Kidney glomerular epithelial cell (primary cell): ENCODE results near the gene PRICKLE1.
A peak's percentile ranks its signal among the peaks of the same experiment; 100 is the strongest.

Source experiments
- DNase-seq: peaks from one replicate; lab custom pipeline; 2025; lab: John Stamatoyannopoulos, UW

PRICKLE1 gene

DNA sequence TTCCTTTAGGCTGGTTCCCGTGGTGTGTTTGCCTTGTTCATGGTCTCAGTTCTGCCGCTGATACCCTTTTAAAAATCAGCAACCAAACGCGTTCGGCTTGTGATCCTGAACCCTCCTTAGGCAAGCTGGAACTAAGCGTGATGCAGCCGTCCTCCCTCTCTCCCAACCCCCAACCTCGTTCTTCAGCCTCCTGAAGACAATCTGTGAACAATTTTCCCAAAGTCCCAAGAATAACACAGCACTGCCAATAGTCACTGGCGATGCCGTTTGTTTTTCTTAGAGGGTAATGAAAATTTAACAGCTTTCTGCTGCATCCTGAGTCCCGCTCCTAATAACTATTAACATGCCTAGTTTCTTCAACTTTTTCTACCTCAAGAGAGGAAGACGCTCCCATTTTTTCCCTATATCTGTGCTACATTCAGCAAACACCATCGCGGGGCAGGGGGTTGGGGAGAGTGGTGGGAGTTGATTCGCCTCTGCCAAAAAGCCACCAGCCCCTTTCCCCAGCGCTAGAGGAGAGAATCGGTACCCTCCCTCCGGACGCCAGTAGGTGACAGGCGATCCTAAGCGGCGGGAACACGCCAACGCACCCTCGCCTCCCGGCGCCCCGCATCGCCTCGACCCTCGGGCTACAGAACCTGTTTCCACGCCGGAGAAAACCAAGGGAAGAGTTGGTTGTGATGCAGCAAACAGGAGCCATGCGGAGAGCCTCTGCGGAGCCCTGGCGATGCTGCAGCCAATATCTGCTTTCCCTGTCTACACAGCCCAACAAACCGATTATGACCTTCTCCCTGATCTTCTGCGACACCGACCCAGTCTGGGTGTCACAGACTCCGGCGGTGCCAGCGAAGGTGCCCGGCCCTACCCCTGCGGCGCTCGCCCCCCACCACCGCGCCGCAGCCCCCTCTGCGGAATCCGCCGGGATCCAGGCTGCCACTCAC, 752 bp downstream of the PRICKLE1 start:
- DNase-seq: no peak

- DNase-seq: no peak
Observed at GRCh38 chr12:42587601-42588523, 1.7 kb downstream of the PRICKLE1 start.

DNA sequence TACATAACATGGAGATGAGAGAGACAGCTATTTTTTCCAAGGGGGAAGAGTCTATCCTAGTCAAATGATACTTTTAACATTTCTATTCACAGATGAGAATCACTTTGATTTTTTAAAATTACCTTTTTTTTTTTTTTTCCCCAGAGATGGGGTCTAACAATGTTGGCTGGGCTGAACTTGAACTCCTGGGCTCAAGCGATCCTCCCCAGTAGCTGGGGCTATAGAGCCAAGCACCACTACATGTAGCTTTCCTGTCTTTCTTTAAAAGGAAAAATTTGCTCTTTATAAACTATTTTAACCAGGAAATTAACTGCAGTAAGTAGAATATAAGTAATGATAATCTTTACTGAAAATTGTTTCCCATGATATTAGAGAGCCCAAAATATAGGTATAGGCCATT, 3.3 kb downstream of the PRICKLE1 start:
- DNase-seq: no peak

DNA sequence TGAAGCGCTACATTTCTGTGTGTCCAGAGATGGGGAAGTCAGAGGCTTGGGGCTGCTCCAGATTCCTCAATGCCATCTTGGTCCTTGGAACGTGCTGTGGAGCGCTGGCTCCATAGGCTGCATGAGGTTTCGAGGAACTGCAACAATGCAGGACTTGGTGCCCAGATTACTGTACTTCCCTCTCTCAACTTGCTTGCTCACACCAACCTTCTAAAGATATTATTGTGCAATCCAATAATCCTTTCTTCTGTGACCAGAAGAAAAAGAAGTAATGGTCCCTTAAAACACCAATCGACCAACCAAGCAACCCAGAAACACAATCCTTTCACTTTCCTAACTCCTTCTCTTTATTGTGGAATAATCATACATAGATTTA, 3.7 kb downstream of the PRICKLE1 start:
- DNase-seq: no peak

- DNase-seq: no peak
Observed at GRCh38 chr12:42585154-42585840, 4.2 kb downstream of the PRICKLE1 start.

GRCh38 chr12:42584651-42585111, 4.9 kb downstream of the PRICKLE1 start:
- no peak for DNase-seq

- DNase-seq: no peak
Observed at GRCh38 chr12:42583016-42583415, 6.5 kb downstream of the PRICKLE1 start.

DNA sequence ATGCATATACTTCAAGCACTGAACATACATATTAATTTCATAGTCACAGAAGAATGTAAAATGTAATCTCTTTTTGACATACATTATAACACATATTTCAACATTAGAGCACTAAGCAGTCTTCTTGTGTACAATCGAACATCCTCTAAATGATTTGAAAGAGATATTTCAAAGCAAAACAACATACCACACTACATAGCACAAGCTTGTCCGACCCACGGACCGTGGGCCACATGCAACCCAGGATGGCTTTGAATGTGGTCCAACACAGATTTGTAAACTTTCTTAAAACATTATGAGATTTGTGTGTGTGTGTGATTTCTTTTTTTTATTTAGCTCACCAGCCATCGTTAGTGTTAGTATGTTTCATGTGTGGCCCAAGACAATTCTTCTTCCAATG, 7.0 kb downstream of the PRICKLE1 start:
- DNase-seq: no peak

DNA sequence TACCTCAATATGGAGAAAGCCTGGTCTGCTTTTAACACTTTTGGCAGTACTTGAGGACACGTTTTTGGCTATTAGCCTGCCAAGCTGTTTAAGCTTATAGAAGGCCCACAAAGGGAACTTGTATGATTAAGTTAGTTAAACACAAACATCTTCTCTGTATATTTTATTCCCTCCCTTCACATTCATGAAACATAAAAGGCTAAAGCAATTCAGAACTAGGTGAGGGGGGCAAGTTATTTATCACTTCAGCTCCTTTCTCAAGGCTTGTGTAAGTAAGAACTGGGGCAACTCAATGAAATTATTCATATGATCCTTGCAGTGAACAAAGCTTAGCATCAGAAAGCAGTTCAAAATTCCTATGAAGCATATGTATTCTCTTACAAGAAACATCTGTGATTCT, 7.5 kb downstream of the PRICKLE1 start:
- no peak for DNase-seq

DNA sequence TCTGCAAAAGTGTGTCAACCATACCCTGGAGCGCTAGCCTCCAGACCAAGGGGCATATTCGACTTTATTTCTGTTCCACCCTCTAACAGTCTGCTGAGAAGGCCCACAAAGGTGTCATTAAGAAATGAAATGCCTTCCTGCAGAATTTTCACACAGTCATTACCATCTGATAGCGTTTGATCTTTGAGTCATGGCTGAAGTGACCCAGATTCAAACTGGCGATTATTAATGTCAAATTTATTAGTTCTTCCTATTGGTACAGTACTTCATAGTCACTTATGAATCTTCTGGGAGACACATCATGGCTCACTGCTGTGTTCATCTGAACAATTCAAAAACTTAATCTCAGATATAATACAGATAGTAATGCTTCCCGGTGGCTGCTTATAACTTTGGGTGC, 13.2 kb downstream of the PRICKLE1 start:
- no peak for DNase-seq

DNA sequence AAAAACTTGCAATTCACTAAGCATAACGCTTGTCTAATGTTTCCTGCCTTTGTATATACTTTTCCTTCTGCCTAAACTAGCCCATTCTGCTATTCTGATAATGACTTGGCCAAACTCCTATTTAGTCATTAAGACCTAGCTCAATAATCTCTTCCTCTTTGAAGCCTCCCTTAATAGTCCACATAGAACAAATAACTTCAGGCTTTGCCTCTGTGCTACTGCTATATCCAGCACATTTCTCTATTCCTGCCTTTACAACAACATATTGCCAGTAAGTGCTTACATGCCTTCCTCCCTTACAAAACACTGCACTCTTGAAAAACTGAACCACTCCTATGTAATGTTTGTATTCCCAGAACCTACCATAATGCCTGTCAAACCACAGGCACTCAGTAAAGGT, 13.8 kb downstream of the PRICKLE1 start:
- no peak for DNase-seq

- DNase-seq: no peak
Observed at GRCh38 chr12:42574851-42575266, 14.7 kb downstream of the PRICKLE1 start.

DNA sequence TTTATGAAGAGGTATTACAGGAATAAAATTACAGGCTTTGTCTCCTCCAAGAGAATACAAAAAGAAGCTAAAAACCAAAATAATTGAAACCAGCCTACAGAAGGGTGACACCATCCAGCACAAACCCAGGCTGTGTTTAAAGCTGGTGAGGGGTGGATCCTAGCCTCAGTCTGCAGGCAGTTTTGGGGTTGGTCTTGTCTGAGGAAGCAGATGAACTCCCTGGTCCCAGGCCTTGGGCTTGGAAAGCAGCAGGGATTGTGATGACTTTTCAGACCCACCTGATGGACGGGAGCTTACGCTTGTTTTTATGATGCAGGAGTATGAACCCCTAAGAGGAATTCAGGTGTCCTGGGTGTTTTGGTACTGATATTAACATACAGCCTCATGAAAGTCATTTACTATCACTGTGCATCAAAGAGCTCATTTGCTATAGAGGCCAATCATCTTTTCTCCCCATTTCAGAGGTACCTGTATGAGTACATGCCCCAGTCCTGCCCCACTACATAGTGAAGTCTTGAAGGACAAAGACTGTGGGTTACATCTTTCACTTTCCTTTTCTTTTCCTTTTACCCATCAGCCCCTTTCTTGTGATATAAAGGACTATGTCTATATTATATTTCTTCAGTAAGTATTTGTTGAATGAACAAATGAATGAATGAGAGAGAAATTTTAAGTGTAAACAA, 18.1 kb downstream of the PRICKLE1 start:
- DNase-seq: no peak

DNA sequence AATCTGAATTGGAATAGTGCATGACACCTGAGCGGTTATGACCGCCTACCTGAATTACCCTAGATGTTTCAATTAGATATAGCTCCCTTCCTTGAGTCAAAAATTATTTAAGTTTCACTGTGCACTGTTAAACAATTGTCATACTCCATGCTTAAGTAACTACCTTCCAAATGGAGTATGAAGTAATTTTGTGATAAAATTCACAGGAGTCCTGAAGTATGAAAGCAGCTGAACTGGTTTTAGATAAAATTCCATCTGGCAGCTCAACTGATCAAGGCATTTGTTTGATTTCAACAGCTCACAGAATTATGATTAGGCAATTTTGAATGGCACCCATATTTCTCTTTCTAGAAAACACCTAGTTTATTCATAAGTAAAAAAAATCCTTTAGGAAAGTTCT, 19.5 kb downstream of the PRICKLE1 start:
- no peak for DNase-seq

GRCh38 chr12:42568952-42569915, 20.3 kb downstream of the PRICKLE1 start:
- DNase-seq: peak; percentile 54

GRCh38 chr12:42565633-42566032, 23.9 kb downstream of the PRICKLE1 start:
- DNase-seq: no peak

DNA sequence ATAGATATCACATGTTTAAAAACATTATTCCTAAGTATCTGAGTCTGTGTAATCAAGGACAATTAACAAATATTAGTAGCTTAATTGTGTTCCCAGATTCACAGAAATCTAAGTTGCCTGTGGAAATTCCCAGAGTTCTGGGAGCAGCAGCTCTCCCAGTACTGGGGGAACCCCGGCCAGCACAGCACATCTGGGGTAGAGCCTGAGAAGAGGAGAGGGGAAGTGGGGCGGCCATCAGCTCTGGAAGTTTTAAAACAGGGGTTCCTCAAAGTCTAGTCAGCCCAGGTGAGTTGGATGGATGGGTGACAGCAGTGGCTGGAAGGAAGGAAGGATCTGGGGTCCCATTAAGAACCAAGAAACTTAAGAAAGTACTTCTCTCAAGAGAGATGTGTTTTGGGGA, 24.6 kb downstream of the PRICKLE1 start:
- no peak for DNase-seq

GRCh38 chr12:42564556-42564955, 25.0 kb downstream of the PRICKLE1 start:
- DNase-seq: peak; percentile 42

DNA sequence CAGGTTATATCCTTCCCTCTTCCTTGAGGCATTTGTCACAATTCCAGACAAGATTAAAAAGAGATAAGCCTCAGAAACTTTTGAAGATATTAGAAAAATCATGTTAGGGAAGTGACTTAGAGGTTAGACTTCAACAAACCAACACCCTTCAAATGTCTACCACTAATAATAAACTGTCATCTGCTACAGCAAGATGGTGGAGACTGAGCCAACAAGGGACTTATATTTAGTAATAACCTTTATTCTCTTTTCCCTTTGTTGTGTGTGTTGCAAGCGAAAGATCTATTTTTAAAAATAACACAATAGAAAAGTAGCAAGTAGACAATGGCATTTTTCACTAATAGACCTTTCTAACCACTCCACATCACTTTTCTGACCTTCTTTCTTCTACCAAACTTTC, 28.6 kb downstream of the PRICKLE1 start:
- no peak for DNase-seq

DNA sequence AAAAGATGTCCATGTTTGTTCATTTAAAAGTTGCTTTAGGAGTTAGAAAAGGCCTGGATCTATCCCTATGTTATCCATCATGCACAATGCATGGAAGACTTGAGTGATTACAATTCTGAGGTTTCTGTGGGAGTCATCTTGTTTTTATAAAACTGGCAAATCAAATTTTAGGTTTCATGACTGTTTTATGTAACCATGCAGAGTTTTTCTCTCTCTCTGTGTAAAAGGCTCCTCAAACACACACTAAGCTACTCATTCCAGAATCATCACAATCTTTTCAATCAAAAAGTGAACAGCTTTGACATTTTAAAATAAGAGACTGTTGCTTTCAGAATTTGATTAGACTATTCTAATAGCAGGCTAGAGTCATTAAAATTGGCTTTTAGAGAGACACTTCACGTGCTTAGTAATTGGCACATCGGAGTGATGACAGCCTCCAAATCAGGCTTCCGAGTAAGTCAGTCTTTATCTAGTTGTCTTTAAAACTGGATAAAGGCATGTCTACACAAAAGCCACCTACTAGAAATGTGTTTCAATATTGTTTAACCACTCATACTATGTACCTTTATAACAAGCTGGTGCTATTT, 31.9 kb downstream of the PRICKLE1 start:
- DNase-seq: no peak
